ENCODE measurements around the gene TUBA3E.
A peak's percentile ranks its signal among the peaks of the same experiment; 100 is the strongest.
"Not testable (repeated sequence)": the region's sequence is repeated elsewhere in the genome, so short reads cannot be mapped to it uniquely, and the experiment has no call there.

TUBA3E gene

DNA sequence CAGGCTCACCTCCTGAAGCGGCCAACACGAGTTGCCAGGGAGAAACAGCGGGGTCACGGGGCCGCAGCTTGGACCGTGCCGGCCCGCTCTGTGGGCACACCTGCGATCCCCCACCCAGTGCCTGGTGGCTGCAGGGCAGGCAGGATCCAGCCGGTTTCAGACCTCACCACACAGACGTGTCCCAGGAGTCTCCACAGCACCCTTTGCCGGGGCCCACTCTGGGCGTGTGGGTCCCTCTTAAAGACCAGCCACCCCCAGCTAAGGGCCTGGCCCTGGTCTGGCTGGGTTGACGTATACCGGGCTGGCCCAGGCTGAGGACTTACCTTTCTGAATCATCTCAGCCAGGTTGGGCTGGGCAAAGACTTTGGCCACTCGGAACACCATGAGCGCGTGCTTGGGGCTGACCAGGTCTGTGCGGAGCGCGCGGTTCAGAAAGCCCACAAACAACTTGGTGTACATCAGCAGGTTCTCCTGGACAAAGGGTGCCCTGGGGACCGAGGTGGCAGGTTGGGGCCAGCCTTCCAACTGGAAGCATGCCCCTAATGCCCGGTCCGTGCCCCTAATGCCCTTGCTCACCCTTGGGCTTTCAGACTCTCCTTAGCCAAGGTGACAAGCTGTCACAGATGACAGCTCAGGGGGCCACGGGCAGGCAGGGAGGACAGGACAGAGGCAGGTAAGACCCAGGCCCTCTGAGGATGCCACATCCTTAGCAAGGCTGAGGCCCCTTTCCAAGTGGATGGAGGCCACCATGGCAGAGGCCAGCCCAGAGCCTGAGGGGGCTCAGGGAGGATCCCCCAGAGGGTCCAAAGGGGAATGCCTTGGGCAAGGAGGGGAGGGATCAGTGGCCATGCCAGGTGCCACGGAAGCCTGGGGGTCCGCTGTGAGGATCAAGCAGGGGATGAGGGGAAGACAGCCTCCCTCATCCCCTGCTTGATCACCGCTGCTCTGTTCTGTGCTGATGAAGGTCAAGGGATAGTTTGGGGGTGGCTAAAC is 43.2 kb downstream of the TUBA3E start:
- H3K9me3 ChIP-seq (ENCODE audit: control insufficient read depth, low read length), result no peaks in the 10 kb centered on the region
- no peaks in the 10 kb centered on the region for H3K4me1 ChIP-seq (ENCODE audit: control insufficient read depth, insufficient read depth, low read length, poor library complexity, severe bottlenecking)
- 95 to 98% methylated on average over 28 of the region's 29 CpGs for WGBS, 2 experiments (ENCODE audit: insufficient coverage in 2 of 2)
- H3K4me3 ChIP-seq (ENCODE audit: extremely low read depth, insufficient read depth, low read length, poor library complexity, severe bottlenecking), result no peak overlapping the region
- no peak overlapping the region for H3K27ac ChIP-seq (ENCODE audit: low read depth, low read length, severe bottlenecking)
- H3K36me3 ChIP-seq (ENCODE audit: control insufficient read depth, insufficient read depth, low read length), result peaks cover 42% of the 10 kb centered on the region

DNA sequence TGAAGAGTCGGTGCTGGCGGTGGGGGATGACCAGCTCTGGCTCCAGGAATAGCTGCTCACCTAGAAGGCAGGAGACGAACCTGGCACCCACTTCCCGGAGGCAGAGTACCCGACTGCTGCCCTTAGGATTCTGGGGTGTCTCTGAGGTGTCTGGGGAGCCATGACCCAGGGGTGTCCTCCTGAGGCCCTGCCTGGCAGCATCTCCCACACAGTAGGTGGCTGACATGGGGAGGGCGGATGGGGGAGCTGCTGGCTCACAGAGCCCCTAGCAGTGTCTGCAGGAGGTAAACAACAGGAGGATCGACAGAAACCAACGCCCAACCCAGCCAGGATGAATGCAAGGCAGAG is 43.8 kb downstream of the TUBA3E start:
- WGBS, 2 experiments (ENCODE audit: insufficient coverage in 2 of 2), result 100% methylated on average over 2 to 4 of the region's 8 CpGs
- H3K4me3 ChIP-seq (ENCODE audit: extremely low read depth, insufficient read depth, low read length, poor library complexity, severe bottlenecking); H3K9me3 ChIP-seq (ENCODE audit: control insufficient read depth, low read length); H3K4me1 ChIP-seq (ENCODE audit: control insufficient read depth, insufficient read depth, low read length, poor library complexity, severe bottlenecking); H3K27ac ChIP-seq (ENCODE audit: low read depth, low read length, severe bottlenecking): not testable (repeated sequence)
- peaks cover 36% of the 10 kb centered on the region for H3K36me3 ChIP-seq (ENCODE audit: control insufficient read depth, insufficient read depth, low read length)

DNA sequence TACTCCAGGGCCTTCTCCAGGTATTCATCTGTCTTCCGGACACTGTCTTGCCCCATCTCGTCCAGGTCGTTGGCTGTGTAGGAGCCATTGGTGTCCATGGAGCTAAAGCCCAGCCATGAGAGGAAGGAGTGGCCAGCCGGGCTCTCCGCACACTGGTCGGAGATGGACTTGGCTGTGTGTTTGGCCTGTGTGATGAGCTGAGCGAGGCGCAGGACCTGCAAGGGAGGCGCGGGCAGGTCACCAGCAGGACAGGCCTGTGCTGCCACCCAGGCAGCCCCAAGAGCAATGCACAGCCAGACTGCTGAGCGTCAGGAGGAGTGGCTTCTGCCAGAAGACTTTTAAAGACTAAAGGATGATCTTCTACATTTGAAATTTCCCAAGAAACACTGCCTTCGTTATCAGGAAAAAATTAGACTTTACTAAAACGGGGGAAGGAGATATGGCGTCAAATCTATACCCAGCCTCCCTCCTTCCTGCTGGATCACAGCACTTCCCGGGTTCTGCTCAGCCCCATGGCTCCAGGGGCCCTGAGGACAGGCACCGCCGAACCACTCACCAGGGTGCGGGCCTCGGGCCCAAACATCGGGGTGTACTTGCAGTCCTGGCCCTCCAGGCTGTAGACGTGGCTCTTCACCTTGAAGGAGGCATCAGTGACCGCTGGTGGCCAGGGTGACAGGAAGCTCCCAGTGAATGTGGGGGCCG is 44.4 kb downstream of the TUBA3E start:
- WGBS, 2 experiments (ENCODE audit: insufficient coverage in 2 of 2), result 95 to 100% methylated on average over 4 to 8 of the region's 23 CpGs
- H3K27ac ChIP-seq (ENCODE audit: low read depth, low read length, severe bottlenecking); H3K4me1 ChIP-seq (ENCODE audit: control insufficient read depth, insufficient read depth, low read length, poor library complexity, severe bottlenecking); H3K9me3 ChIP-seq (ENCODE audit: control insufficient read depth, low read length); H3K4me3 ChIP-seq (ENCODE audit: extremely low read depth, insufficient read depth, low read length, poor library complexity, severe bottlenecking): not testable (repeated sequence)
- H3K36me3 ChIP-seq (ENCODE audit: control insufficient read depth, insufficient read depth, low read length), result peaks cover 33% of the 10 kb centered on the region

DNA sequence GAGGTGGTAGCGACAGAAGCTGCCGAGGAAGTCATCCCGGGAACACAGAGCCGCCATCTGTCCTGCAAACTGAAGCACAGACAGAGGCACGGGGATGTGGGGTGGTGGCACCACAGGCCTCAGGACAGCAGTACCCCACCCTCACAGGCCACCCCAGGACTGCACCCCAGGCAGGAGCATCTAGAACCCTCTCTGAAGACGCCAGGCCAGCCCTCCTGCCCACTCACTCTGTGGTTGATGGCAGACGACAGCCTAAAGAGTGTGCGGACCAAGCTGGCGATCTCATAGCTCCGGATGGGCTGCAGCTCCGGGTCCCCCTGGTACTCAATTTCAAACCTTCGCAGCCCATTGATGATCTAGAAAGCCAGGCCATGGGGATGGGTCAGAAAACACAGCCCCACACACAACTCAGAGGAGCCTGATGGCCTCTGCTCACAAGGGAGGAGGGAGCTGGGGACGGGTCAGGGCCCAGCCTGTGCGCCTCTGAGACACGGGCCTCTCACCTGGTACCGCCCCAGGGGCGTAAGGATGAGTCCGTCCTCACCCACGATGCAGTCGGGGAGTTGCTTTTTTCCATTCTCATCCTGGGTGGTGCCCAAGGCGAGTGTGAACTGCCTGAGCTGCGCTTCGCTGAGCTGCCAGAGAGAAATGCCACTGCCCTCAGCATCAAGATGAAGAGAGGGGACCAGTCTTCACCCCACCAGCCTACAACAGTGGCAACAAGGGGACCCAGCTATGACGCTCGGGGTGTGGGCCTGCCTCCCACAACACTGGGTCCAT is 45.2 kb downstream of the TUBA3E start:
- Histone ChIP-seq H3K27ac (ENCODE audit: low read depth, low read length, severe bottlenecking) (no peak overlapping the region), H3K36me3 (ENCODE audit: control insufficient read depth, insufficient read depth, low read length) (peaks cover 26% of the 10 kb centered on the region)
- WGBS, 2 experiments (ENCODE audit: insufficient coverage in 2 of 2), result 89 to 96% methylated on average over 16 to 19 of the region's 25 CpGs

DNA sequence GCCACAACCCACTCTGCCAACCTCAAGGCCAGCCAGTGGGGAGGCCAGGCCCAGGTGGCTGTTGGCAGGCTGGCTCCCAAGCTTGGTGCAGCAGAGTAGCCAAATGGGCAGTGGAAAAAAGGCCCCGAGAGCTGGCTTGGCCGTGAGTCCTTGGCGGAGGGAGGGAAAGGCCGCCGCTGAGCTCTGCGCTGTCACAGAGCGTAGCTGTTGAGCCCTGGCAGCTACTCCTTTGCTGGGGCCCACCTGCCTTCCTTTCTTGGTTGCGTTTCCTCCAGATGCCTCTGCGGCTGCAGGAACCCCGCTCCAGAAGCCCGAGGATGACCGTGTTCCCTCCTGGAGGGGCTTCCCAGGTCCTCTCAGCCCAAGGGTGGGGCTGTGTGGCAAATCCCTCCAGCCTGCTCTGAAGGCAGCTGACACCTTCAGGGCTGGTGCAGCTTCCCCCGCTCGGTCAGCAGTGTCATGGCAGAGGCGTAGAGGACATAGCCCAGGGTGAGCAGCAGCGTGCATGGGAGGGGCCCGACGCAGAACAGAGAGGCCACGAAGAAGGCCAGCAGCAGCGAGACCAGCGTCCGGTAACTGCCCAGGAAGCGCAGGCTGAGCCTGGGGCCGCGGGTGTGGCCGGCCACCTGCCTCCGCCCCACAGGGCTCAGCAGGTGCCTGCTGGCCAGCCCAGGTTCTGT is 46.0 kb downstream of the TUBA3E start:
- not testable (repeated sequence) for H3K4me1 ChIP-seq (ENCODE audit: control insufficient read depth, insufficient read depth, low read length, poor library complexity, severe bottlenecking); H3K27ac ChIP-seq (ENCODE audit: low read depth, low read length, severe bottlenecking); H3K4me3 ChIP-seq (ENCODE audit: extremely low read depth, insufficient read depth, low read length, poor library complexity, severe bottlenecking); H3K9me3 ChIP-seq (ENCODE audit: control insufficient read depth, low read length)
- peaks cover 26% of the 10 kb centered on the region for H3K36me3 ChIP-seq (ENCODE audit: control insufficient read depth, insufficient read depth, low read length)
- 94 to 97% methylated on average over 8 to 23 of the region's 27 CpGs for WGBS, 2 experiments (ENCODE audit: insufficient coverage in 2 of 2)

More for the DNA sequence above, 45.2 kb downstream of the TUBA3E start:
- H3K4me1 ChIP-seq (ENCODE audit: control insufficient read depth, insufficient read depth, low read length, poor library complexity, severe bottlenecking), result no peaks in the 10 kb centered on the region
- no peaks in the 10 kb centered on the region for H3K9me3 ChIP-seq (ENCODE audit: control insufficient read depth, low read length)
- no peak overlapping the region for H3K4me3 ChIP-seq (ENCODE audit: extremely low read depth, insufficient read depth, low read length, poor library complexity, severe bottlenecking)

DNA sequence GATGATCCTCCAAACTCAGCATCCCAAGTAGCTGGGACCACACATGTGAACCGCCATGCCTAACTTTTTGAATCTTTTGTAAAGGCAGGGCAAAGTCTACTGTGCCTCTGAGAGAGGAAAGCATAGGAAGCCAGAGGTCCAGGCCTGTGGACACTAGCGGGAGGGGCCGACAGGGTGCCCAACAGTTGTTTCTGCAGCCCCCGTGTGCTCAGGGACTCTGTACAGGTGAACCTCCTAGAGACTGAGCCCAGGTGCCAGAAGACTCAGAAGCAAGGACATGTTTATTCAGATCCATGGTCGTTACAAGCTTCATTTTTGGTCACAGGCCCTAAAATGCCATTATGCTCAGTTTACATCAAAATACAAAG is 47.1 kb downstream of the TUBA3E start:
- H3K27ac ChIP-seq (ENCODE audit: low read depth, low read length, severe bottlenecking); H3K4me3 ChIP-seq (ENCODE audit: extremely low read depth, insufficient read depth, low read length, poor library complexity, severe bottlenecking); H3K4me1 ChIP-seq (ENCODE audit: control insufficient read depth, insufficient read depth, low read length, poor library complexity, severe bottlenecking); H3K9me3 ChIP-seq (ENCODE audit: control insufficient read depth, low read length): not testable (repeated sequence)
- peaks cover 26% of the 10 kb centered on the region for H3K36me3 ChIP-seq (ENCODE audit: control insufficient read depth, insufficient read depth, low read length)
- WGBS, 2 experiments (ENCODE audit: insufficient coverage in 2 of 2), result 75 to 92% methylated on average over 2 to 4 of the region's 5 CpGs

DNA sequence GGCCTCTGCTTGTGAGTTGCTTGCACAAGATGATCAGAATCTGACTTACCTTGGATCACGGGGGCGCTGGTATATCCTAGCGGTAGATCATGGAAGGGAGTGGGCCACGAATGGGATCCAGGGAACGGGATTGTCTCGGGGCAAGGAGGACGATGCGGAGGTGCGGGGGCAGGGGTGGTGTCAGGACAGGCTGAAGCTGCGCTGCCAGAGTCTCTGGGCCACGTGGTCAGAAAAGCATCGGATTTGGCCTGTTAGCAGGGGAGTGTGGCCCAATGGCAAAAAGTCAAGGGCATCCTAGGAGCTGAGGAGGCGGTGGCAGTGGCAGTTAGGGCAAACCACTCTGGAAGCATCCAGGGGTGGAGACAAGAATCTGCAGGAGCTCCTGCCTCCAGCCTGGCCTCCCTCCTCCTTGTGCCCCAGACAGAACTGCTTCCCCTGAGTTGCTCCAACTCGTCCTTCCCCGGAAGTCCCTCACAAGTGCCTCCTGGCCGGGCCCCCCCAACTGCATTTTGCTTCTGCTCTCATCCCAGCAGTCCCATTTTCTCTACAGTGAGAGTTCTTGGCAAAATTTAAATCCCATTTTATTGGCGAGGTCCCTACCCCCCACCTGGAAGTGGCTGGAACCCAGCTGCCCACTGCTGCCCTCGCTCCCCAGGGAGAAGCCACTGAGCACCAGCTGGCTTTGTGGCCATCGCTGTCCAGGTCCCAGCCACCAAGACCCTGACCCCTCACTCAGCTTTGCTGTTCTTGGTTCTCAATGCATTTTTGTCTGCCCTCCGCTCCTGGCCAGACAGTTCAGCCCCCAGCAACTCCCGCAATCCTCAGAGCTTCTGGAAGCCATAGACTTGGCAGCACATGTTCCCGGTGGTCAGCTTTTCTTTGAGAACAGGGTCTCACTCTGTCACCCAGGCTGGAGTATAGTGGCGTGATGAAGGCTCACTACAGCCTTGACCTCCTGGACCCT is 47.8 kb downstream of the TUBA3E start:
- H3K27ac ChIP-seq (ENCODE audit: low read depth, low read length, severe bottlenecking), result no peak overlapping the region
- no peaks in the 10 kb centered on the region for H3K4me1 ChIP-seq (ENCODE audit: control insufficient read depth, insufficient read depth, low read length, poor library complexity, severe bottlenecking)
- 90 to 92% methylated on average over 17 to 22 of the region's 23 CpGs for WGBS, 2 experiments (ENCODE audit: insufficient coverage in 2 of 2)
- no peak overlapping the region for H3K4me3 ChIP-seq (ENCODE audit: extremely low read depth, insufficient read depth, low read length, poor library complexity, severe bottlenecking)
- H3K9me3 ChIP-seq (ENCODE audit: control insufficient read depth, low read length), result no peaks in the 10 kb centered on the region
- H3K36me3 ChIP-seq (ENCODE audit: control insufficient read depth, insufficient read depth, low read length), result peaks cover 22% of the 10 kb centered on the region

DNA sequence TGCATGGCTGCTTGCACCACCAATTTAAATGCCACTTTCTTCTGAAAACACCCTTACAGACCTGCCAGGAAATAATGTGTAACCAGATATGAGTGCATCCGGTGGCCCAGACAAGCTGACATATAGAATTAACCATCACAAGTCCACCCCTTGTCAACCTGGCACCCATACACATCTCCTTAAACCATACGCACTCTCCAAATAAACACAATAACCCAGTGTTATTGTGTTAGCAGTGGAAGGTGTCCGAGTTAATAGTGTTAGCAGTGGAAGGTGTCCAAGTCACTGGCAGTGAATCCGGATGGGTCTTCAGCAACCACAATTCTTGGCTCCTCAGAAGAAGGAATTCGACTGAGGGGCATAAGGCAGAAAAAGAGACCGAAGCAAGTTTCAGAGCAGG is 49.7 kb downstream of the TUBA3E start:
- not testable (repeated sequence) for H3K27ac ChIP-seq (ENCODE audit: low read depth, low read length, severe bottlenecking); H3K36me3 ChIP-seq (ENCODE audit: control insufficient read depth, insufficient read depth, low read length); H3K4me3 ChIP-seq (ENCODE audit: extremely low read depth, insufficient read depth, low read length, poor library complexity, severe bottlenecking); H3K4me1 ChIP-seq (ENCODE audit: control insufficient read depth, insufficient read depth, low read length, poor library complexity, severe bottlenecking); H3K9me3 ChIP-seq (ENCODE audit: control insufficient read depth, low read length)
- WGBS, 2 experiments (ENCODE audit: insufficient coverage in 2 of 2), result 88 to 93% methylated on average over 2 to 3 of the region's 6 CpGs

DNA sequence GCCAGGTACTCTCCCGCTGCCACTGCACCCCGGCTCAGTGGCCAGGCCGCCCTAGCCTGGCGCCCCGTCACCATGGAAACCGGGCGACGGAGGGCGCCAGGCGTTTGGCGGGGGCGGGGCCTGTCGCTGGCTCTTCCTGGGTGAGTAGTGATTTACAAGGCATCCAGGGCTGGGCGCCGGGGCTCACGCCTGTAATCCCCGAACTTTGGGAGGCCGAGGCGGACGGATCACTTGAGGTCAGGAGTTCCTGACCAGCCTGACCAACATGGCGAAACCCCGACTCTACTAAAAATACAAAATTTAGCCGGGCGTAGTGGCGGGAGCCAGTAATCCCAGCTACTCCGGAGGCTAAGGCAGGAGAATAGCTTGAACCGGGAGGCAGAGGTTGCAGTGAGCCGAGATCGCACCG is 53.2 kb downstream of the TUBA3E start, which contains the start of gene CCDC74B:
Gene CCDC74B (minus strand): TSS at position 107 of the 409 bp plus-strand sequence. CDS start 116 bp downstream, outside the sequence.
- Histone ChIP-seq H3K27ac (ENCODE audit: low read depth, low read length, severe bottlenecking) (peak within 1 kb of the TSS; percentile 16), H3K4me3 (ENCODE audit: extremely low read depth, insufficient read depth, low read length, poor library complexity, severe bottlenecking) (peak within 1 kb of the TSS; percentile 31)
- WGBS, 2 experiments (ENCODE audit: insufficient coverage in 2 of 2), result 0 to 4% methylated on average over 6 to 20 of the region's 30 CpGs
- not testable (repeated sequence) for H3K9me3 ChIP-seq (ENCODE audit: control insufficient read depth, low read length); H3K4me1 ChIP-seq (ENCODE audit: control insufficient read depth, insufficient read depth, low read length, poor library complexity, severe bottlenecking); H3K36me3 ChIP-seq (ENCODE audit: control insufficient read depth, insufficient read depth, low read length)

All from mesodermal cell (in vitro differentiated cells).